SIG-M5 treated with dmso at 0.1 percent for 504 hours (cell line): ENCODE results near the gene IL12A.

ENCODE experiments used
- DNase-seq: peaks from one replicate; lab custom pipeline; 2025; ENCODE audit not compliant: unreplicated experiment; lab: John Stamatoyannopoulos, UW

The IL12A gene

DNA sequence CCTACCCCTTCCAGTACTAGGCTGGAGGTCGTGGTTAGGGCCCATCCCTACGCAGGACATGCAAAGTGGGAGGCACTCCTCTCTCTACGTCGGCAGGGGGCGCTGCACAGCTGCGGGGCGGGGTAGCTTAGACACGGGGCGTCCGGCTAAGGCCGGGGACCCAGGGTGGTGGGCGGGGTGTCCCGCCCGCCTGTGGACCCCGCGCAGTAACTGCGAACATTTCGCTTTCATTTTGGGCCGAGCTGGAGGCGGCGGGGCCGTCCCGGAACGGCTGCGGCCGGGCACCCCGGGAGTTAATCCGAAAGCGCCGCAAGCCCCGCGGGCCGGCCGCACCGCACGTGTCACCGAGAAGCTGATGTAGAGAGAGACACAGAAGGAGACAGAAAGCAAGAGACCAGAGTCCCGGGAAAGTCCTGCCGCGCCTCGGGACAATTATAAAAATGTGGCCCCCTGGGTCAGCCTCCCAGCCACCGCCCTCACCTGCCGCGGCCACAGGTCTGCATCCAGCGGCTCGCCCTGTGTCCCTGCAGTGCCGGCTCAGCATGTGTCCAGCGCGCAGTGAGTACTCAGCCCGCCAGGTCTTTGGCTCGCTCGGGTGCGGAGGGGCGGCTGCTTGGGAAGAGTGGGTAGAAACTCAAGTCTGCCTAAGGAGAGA lies at the start of gene IL12A:
IL12A (plus strand) TSS at position 219 of the 655 bp plus-strand sequence.
- DNase-seq: peak; percentile 67

GRCh38 chr3:159941038-159942000 lies 47.3 kb upstream of the IL12A start:
- no peak for DNase-seq

DNA sequence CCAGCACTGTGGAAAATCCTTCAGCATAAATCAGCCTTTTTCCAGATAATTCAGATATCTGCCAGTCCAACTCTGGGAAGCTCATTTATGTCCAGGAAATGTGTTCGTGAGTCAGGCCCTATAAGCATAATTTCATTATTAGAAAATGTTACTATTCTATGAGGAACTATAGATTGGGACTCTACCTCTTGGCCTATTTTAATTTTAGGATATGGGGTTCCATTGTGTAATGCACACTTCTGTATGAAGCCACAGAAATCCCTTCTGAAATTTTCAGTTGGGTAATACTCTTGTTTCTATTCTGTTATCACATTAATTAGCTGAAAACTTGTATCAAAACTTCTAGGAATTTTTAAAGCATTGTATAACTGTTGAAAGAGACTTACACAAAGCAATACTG lies 43.9 kb upstream of the IL12A start:
- peak; percentile 53 for DNase-seq

DNA sequence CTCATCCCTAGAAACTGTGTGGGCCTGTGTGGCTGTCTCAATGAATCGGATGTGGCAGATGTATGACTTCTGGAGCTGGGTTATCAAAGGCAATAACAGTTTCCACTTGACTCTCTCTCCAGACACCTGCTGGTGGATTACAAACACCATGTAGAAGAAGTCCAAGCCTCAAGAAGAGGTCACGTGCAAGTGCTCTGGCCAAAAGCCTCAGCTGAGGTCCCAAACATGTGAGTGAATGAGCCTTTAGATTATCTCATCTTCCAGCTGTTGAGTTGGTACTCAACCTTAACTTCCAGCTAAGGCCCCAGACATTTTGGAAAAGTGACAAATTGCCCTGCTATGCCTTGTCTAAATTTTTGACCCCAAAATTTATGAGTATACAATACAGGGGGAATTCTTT lies 42.7 kb upstream of the IL12A start:
- no peak for DNase-seq

GRCh38 chr3:159947220-159947619 lies 41.4 kb upstream of the IL12A start:
- no peak for DNase-seq

DNA sequence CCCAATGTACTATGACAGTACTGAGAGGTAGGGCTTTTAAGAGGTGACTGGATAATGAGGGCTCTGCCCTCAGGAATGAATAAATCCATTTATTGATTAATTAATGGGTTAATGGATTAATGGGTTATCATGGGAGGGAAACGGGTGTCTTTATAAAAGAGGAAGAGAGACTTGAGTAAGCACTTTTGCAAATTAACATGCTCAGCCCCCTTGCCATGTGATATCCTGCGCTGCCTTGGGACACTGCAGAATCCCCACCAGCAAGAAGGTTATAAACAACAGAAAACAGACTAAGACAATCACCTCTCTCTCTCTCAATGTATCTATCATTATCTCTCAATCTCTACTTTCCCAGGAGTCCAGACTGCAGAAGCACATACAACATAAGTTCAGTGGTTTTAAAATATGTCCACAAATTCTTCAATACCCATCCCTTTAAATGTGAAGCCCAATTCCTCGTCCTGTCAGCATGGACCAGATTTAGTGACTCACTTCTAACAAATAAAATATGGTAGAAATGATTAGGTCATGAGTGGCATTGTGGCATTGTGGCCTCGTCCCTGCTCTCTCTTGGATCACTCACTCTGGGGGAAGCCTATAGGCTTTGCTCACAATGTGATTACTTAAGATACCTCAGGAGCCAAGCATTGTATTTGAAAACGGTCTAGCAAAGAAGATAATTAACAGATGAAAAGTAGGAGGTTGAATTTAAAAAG lies 40.0 kb upstream of the IL12A start:
- DNase-seq: no peak

DNA sequence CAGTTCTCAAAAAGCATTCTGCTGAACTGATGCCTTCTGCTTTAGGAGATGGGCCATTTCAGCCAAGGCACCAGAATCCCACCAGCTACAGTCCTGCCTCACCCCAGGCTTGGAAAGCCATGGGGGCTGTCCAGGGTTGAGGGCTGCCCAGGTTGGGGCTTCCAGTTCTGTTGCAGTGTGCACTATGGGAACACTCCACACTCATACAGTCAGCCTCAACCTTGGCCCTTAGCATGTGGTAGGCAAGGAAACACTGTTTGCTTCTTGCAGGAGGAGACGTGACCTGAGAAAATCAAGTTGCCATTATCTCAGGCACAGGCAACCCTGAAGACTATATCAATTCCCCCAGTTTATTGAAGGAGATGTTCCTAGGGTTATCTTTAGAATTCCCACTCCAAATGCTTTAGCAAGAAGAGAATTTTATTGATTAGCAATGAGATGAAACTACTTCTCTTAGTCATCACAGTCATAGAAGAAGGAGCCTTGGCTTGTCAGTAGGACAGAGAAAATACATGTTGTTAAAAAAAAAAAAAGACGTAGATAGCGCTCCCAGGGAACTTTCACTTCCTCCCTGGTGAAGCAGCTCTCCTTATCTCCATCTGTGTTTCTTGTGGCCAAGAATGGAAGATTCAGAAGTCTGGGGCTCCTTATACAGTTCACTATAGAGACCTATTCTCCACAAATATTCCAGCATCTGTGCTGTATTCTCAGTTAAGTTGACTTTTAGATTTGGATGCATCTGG lies 38.3 kb upstream of the IL12A start:
- DNase-seq: peak; percentile 84

DNA sequence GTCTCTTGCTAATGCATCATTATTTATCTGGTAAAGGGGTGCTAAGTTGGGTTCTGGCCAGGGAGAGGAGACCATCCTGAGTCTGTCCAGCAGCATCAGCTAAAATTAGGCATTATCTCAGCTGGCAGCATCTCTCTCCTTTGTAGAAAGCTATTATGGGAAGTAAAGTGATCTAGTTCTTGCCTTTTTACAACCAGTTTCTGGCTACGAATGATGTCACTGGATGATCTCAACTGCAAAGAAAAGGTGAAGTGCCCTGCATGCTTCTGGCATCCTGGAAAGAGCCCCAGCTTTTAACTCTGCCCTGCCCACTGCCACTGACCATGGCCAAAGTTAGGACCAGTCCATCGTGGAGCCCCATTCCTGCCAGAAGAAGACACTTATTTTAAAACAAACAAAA lies 37.1 kb upstream of the IL12A start:
- DNase-seq: no peak

DNA sequence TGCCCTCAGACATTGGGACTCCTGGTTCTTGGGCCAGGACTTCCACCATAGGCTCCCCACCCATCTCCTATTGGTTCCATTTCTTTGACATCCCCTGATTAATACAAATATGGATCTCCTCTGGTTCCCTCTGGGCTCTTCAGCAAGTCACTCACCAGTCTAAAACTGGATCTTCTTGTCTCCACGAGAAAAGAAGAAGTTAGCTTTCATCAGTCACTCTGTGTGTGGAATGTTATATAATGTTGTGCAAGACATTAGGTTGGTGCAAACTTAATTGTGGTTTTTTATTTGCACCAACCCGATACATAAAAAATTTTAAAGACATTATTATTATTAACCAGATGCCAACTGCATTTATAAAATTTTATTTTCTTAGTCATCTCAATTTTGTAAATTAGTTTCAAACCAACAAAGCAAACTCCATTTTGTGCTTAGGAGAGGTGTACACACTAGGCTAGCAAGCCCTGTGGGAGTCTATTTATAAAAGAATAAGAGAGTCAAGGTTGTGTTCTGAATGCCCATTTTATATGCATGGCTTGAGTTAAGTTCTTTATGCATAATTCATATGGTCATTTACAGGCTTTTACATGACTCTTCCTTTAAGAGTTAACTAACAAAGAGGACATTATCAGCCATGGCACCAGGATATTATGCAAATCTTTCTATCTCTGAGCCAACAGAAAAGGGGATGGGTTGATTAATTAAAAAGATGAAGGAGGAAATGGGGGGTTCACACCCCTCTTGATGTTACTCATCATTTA lies 35.1 kb upstream of the IL12A start:
- peak; percentile 86 for DNase-seq

DNA sequence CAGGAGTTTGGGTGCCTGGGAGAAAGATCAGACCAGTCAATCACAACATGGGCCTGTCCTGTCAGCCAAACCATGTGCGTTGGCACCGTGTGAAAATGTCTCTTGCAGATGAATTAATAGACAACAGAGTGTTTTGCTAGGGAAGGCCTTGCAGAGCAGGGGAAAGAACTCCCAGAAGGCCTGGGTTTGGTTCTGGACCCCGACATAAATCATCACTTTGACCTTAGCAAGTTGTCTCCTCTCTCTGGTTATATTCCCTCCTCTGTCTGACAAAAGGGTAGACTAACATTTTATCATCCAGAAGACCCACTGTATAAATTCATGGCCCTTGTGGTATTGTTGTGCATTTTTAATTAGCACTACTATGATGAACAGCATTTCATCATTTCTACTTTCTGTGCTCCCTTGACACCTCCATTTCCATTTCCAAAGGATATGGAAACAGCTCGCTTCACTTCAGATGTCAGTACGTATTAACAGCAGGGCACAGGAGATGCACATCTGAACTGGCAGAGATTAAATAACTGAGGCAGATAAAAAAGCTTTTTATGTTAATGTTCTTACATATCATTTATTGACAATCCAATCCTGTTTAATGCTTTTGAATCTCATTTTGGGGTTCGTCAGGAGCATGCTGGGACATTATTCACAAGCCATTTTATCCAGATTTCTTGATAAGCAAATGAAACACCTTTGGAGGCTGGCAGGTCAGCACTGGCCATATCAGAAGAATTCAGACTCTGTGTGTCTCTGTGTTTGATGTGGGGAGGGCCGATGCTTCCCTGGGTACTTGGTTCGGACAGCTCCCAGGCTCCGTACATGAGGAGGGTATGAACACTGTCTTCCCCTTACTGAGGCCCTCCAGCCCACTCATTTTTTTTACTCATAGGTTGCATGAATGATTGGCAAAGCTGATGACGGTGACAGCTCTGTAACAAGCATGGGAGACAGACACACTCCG lies 28.2 kb upstream of the IL12A start:
- no peak for DNase-seq

DNA sequence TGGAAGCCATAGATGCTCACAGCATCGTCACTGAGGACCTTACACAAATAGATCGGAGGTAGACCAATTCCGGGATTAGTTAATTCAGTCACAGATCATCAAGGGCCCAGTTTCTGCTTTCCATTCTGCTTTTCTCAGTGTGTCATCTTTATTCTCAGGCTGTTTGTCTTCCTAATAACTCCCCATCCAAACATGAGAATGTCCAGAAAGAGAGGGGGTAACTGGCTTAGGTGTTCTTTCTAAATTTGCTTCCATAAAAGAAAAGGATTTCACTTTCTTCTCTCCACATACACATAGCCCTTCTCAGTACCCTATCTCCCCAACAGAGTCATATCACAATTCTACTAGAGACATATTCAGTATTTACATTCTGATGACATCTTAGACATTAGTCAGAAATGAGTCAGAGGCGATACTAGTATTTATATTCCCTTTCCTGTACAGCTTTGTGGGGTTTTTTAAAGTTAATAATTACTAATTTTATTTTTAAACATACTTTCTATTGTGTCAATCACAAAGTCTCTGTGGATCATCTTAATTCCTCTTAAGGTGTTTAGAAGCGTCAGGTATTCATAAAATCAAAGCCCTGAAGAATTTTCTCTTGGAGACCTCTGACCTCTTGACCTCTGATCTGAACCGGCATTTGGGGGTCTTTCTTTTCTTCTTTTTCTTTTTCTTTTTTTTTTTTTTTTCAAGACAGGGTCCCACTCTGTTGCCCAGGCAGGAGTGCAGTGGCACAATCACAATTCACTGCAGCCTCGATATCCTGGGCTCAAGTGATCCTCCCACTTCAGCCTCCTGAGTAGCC lies 24.3 kb upstream of the IL12A start:
- DNase-seq: no peak

DNA sequence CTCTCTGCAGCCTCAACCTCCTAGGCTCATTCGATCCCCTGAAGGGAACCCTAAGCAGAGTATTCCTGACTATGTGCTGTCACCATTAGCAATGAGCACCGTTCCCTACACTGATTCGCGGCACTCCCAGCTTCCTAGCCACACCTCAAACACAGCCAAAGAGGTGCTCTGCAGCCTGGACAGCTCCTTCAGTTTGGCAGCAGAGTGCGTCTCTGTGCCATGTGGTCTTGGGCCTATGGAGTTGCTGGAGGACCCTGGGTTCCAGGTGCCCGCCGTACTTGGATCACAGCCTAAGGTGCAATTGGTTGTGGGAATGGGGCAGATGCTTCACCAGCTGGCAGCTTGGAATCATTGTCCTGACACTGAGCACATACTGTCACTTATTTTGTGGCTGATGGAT lies 17.3 kb upstream of the IL12A start:
- DNase-seq: no peak

DNA sequence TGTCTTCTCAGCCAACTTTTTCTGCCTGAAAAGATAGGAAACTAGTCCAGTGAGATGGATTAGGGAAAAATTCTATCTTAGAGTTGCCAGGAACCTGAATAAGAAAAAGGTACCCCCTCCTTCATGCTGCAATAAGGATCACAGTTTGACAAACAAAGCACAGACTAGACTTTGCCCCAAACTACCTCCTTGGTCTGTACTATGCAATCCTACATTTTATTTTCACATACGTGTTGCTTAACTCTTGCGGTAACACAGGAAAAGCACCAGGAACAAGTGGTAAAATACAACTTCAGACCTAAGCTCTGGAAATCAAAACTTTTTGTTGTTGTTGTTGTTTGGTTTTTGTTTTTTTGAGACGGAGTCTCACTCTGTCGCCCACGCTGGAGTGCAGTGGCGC lies 11.3 kb upstream of the IL12A start:
- peak; percentile 15 for DNase-seq

- no peak for DNase-seq
Observed at GRCh38 chr3:159978353-159978752, 10.3 kb upstream of the IL12A start.

- no peak for DNase-seq
Observed at GRCh38 chr3:159978918-159979703, 9.5 kb upstream of the IL12A start.

GRCh38 chr3:159982442-159982974 lies 6.1 kb upstream of the IL12A start:
- no peak for DNase-seq

DNA sequence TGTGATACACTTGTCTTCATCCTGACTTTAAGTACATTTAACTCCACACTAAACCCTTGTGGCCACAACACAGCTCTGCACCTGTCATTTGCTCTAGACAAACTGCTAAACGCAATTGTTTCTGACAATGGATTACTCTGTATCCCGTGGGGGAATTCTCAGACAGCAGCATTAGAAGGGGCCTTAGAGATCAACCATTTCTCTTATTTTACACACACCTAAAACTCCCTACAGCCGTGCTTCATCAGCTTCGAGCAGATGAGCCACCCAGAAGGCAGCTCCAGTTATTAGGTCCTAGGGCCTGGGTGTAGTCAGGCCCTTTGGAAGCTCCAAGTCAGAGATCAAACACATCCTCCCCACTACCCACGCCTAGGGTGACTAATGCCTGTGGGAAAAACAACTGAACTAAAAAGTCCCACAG lies 1.3 kb upstream of the IL12A start:
- peak; percentile 26 for DNase-seq
